ENCODE data around the gene TMEM91. TPM values are rescaled to one million over a fixed set of nuclear protein-coding genes. Genes with fewer than 3 reads are reported as not detected.

Gene TMEM91
- total and polyA plus RNA-seq, 2 of the 8 experiments (the other 6 are each of a cell fraction or from before 2014, with no cell fraction given): 5.3 to 7.4 TPM

- TF ChIP-seq MAX (IDR thresholded peaks at IDR 0.05) (0 out of 2 replicates have a peak, but pooled peaks have one; percentile 12), NRF1 (IDR thresholded peaks at IDR 0.05; ENCODE audit: low read depth, low read length) (peak; percentile 83), GTF2F1 (IDR thresholded peaks at IDR 0.05; ENCODE audit: borderline replicate concordance, low read depth, low read length) (no peak), PHF8 (conservative IDR thresholded peaks at IDR 0.05; ENCODE audit: low read depth, low read length) (peak; percentile 82), TAF7 (optimal IDR thresholded peaks at IDR 0.05; ENCODE audit: borderline replicate concordance, low read depth, low read length) (no peak), TEAD4 (IDR thresholded peaks at IDR 0.05; ENCODE audit: low read depth, low read length) (no peak), TAF1 (IDR thresholded peaks at IDR 0.05; ENCODE audit: low read depth, low read length) (peak; percentile 60), YY1 (IDR thresholded peaks at IDR 0.05; ENCODE audit: low read depth, low read length) (peak; percentile 100), GABPA (IDR thresholded peaks at IDR 0.05; ENCODE audit: borderline replicate concordance, insufficient read depth, low read length) (no peak), KDM5A (IDR thresholded peaks at IDR 0.05; ENCODE audit: low read length) (no peak), KDM1A (IDR thresholded peaks at IDR 0.05; ENCODE audit: borderline replicate concordance, low read length) (no peak), RXRA (IDR thresholded peaks at IDR 0.05; ENCODE audit: insufficient read depth, low read depth, low read length) (no peak), CTCF (IDR thresholded peaks at IDR 0.05; ENCODE audit: control extremely low read depth in 1 of 3, insufficient read depth in 1 of 3, low read depth in 1 of 3, low read length in 3 of 3) (no peak), EP300 (IDR thresholded peaks at IDR 0.05; ENCODE audit: borderline replicate concordance in 1 of 2, low read depth in 2 of 2, low read length in 2 of 2) (no peak), CHD2 (IDR thresholded peaks at IDR 0.05; ENCODE audit: low read length) (0 out of 2 replicates have a peak, but pooled peaks have one; percentile 33), RNF2 (IDR thresholded peaks at IDR 0.05; ENCODE audit: borderline replicate concordance, low read depth, low read length, missing control alignments, poor library complexity, severe bottlenecking) (no peak), CREB1 (IDR thresholded peaks at IDR 0.05) (peak; percentile 85), TBP (IDR thresholded peaks at IDR 0.05; ENCODE audit: low read depth, low read length) (peak; percentile 68), CEBPB (IDR thresholded peaks at IDR 0.05; ENCODE audit: low read depth, low read length) (no peak), BRCA1 (IDR thresholded peaks at IDR 0.05; ENCODE audit: low read depth, low read length) (no peak), POU5F1 (IDR thresholded peaks at IDR 0.05; ENCODE audit: low read depth, low read length) (no peak), SUZ12 (IDR thresholded peaks at IDR 0.05; ENCODE audit: low read length) (no peak)
Measured at GRCh38 chr19:41363753-41364523, 12.4 kb upstream of the TMEM91 start, which contains the start of gene B9D2 (continued).

Measured in H1 (cell line).